OCI-LY7 (cell line): ENCODE data around the gene C19orf25. TPM values are rescaled to one million over a fixed set of nuclear protein-coding genes. Genes with fewer than 3 reads are reported as not detected.

Source experiments
- BruUV-seq: library from RNA; stranded (reverse); fragments of 400-500 nt; replicated peaks from 2 replicates; lab custom pipeline; 2021; lab: Mats Ljungman, UMichigan
- CTCF ChIA-PET: fragments of 300-600 bp; sonication (Branson Sonifier 250); formaldehyde crosslinking; loops from one replicate; lab custom pipeline; 2022; ENCODE audit warnings: antibody characterized with exemption; ENCODE audit not compliant: unreplicated experiment; lab: Charles Lee
- POLR2A ChIA-PET: fragments of 300-600 bp; sonication (Branson Sonifier 250); formaldehyde crosslinking; loops from one replicate; lab custom pipeline; 2022; ENCODE audit warnings: antibody characterized with exemption; lab: Charles Lee
- DNase-seq: peaks from one replicate; pipeline ENCODE4 v3.0.0-alpha.2; 2015; ENCODE audit warnings: low spot score
- H2AFZ ChIP-seq: fragments of 200-600 bp; sonication (generic), shearing (Covaris generic); 2 replicates; pipeline ENCODE4 v1.6.1; 2014; ENCODE audit warnings: mild to moderate bottlenecking, antibody characterized with exemption, low read length, moderate library complexity
- H3K27ac ChIP-seq: fragments of 200-600 bp; sonication (generic); 2 replicates; pipeline ENCODE4 v1.5.1; 2014; ENCODE audit warnings: mixed run types, low read depth, mild to moderate bottlenecking, moderate library complexity, low read length, inconsistent platforms; ENCODE audit not compliant: poor library complexity, severe bottlenecking
- H3K36me3 ChIP-seq: fragments of 200-600 bp; sonication (generic); 2 replicates; pipeline ENCODE4 v1.6.1; 2014; ENCODE audit warnings: mild to moderate bottlenecking, antibody characterized with exemption, low read length, moderate library complexity, mixed read lengths; ENCODE audit not compliant: insufficient read depth
- H3K4me1 ChIP-seq: fragments of 200-600 bp; sonication (generic); 2 replicates; pipeline ENCODE4 v1.5.1; 2014; ENCODE audit warnings: mild to moderate bottlenecking, low read length; ENCODE audit not compliant: insufficient read depth, poor library complexity, severe bottlenecking
- H3K4me2 ChIP-seq: fragments of 200-600 bp; sonication (generic); 2 replicates; pipeline ENCODE4 v1.6.1; 2014; ENCODE audit warnings: mild to moderate bottlenecking, low read length
- H3K4me3 ChIP-seq: fragments of 200-600 bp; sonication (generic); 2 replicates; pipeline ENCODE4 v1.5.1; 2014; ENCODE audit warnings: mild to moderate bottlenecking, low read depth, low read length; ENCODE audit not compliant: poor library complexity, severe bottlenecking
- H3K79me2 ChIP-seq: fragments of 200-600 bp; sonication (generic); 2 replicates; pipeline ENCODE4 v1.6.1; 2016; ENCODE audit warnings: low read depth, mild to moderate bottlenecking, low read length, moderate library complexity, mixed read lengths; ENCODE audit not compliant: insufficient read depth
- H3K9me2 ChIP-seq: fragments of 200-600 bp; sonication (generic); 2 replicates; pipeline ENCODE4 v1.6.1; 2016; ENCODE audit warnings: mild to moderate bottlenecking, low read length, mixed read lengths; ENCODE audit not compliant: insufficient read depth
- H3K9me3 ChIP-seq: fragments of 200-600 bp; sonication (generic); 2 replicates; pipeline ENCODE4 v1.6.1; 2014; ENCODE audit warnings: mild to moderate bottlenecking, mixed run types, low read length, mixed read lengths
- H4K20me1 ChIP-seq: fragments of 200-600 bp; sonication (generic); 2 replicates; pipeline ENCODE4 v1.6.1; 2014; ENCODE audit warnings: mild to moderate bottlenecking, antibody characterized with exemption, low read length, moderate library complexity, mixed read lengths; ENCODE audit not compliant: insufficient read depth
- EZH2phosphoT487 ChIP-seq: fragments of 200-600 bp; sonication (generic); IDR thresholded peaks from 2 replicates; pipeline ENCODE4 v1.6.1; 2018; ENCODE audit warnings: low read depth, borderline replicate concordance, mild to moderate bottlenecking, mixed run types, antibody characterized with exemption, low read length, moderate library complexity, mixed read lengths
- intact Hi-C: fragments of 100-400 bp; cut with micrococcal nuclease; formaldehyde crosslinking; loops from one replicate; pipeline ENCODE4 v1.10.0; 2022; ENCODE audit not compliant: unreplicated experiment
- total RNA-seq, 2 experiments: library from RNA; depleted of rRNA in 1 of 2; stranded (reverse); fragments of >200 nt in 1 of 2; shearing (Covaris generic) in 1 of 2; gene quantifications; 2 replicates each; pipeline ENCODE4 v1.2.3, GENCODE V29; 2014 to 2022
- TF ChIP-seq, protein P1 (sequence below): fragments of 200-600 bp; sonication (generic); conservative IDR thresholded peaks from 2 replicates; pipeline ENCODE4 v1.5.1; 2014; ENCODE audit warnings: mild to moderate bottlenecking, antibody characterized with exemption, low read length, moderate library complexity, mixed read lengths

C19orf25 gene
- total RNA-seq, 2 experiments from 2014 or later = 45.6 to 58.6 TPM

DNA sequence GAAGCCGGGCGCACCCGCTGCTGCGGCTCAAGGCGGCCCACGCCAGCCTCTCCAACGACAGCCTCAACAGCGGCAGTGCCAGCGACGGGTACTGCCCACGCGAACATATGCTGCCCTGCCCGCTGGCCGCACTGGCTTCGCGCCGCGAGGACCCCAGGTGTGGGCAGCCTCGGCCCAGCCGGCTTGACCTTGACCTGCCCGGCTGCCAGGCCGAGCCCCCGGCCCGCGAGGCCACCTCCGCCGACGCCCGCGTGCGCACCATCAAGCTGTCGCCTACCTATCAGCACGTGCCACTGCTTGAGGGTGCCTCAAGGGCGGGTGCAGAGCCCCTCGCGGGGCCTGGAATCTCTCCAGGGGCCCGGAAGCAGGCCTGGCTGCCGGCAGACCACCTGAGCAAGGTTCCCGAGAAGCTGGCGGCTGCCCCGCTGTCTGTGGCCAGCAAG, 13.0 kb downstream of the C19orf25 start:
- TF ChIP-seq, protein P1, sequence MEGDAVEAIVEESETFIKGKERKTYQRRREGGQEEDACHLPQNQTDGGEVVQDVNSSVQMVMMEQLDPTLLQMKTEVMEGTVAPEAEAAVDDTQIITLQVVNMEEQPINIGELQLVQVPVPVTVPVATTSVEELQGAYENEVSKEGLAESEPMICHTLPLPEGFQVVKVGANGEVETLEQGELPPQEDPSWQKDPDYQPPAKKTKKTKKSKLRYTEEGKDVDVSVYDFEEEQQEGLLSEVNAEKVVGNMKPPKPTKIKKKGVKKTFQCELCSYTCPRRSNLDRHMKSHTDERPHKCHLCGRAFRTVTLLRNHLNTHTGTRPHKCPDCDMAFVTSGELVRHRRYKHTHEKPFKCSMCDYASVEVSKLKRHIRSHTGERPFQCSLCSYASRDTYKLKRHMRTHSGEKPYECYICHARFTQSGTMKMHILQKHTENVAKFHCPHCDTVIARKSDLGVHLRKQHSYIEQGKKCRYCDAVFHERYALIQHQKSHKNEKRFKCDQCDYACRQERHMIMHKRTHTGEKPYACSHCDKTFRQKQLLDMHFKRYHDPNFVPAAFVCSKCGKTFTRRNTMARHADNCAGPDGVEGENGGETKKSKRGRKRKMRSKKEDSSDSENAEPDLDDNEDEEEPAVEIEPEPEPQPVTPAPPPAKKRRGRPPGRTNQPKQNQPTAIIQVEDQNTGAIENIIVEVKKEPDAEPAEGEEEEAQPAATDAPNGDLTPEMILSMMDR = no peak
- no peak for TF ChIP-seq EZH2phosphoT487
- no peak overlapping the region for H2AFZ ChIP-seq
- no peaks in the 10 kb centered on the region for H3K79me2 ChIP-seq
- H4K20me1 ChIP-seq = peaks cover 1% of the 10 kb centered on the region; the same call in 1 of the 2 replicates
- ChIA-PET POLR2A (no interaction called here), CTCF (no interaction called here)
- H3K4me1 ChIP-seq = peaks cover 8% of the 10 kb centered on the region
- no TSS peak for BruUV-seq
- no peak overlapping the region for H3K4me3 ChIP-seq
- intact Hi-C loops = no loop called here
- no peaks in the 10 kb centered on the region for H3K36me3 ChIP-seq
- H3K4me2 ChIP-seq = no peak overlapping the region
- no peaks in the 10 kb centered on the region for H3K9me2 ChIP-seq
- H3K9me3 ChIP-seq = no peaks in the 10 kb centered on the region
- DNase-seq = no peak
- no peak overlapping the region for H3K27ac ChIP-seq

DNA sequence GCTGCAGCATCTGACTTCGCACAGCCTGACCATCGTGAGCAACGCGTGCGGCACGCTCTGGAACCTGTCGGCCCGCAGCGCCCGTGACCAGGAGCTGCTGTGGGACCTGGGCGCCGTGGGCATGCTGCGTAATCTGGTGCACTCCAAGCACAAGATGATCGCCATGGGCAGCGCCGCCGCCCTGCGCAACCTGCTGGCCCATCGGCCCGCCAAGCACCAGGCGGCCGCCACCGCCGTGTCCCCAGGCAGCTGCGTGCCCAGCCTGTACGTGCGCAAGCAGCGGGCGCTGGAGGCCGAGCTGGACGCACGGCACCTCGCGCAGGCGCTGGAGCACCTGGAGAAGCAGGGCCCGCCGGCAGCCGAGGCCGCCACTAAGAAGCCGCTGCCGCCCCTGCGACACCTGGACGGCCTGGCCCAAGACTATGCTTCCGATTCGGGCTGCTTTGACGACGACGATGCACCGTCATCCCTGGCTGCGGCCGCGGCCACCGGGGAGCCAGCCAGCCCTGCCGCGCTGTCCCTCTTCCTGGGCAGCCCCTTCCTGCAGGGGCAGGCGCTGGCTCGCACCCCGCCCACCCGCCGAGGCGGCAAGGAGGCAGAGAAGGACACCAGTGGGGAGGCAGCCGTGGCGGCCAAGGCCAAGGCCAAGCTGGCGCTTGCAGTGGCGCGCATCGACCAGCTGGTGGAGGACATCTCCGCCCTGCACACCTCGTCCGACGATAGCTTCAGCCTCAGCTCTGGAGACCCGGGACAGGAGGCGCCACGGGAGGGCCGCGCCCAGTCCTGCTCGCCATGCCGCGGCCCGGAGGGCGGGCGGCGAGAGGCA, 13.6 kb downstream of the C19orf25 start:
- ChIA-PET CTCF (no interaction called here), POLR2A (interaction anchor here (0.7 kb wide), 1 partner anchor 52 kb away, joined by 7 read pairs; no protein-coding TSS in a partner anchor)
- Histone ChIP-seq H3K4me1 (peaks cover 1% of the 10 kb centered on the region), H3K36me3 (no peaks in the 10 kb centered on the region), H3K9me2 (no peaks in the 10 kb centered on the region), H3K4me3 (no peak overlapping the region), H3K4me2 (no peak overlapping the region), H3K9me3 (no peaks in the 10 kb centered on the region), H2AFZ (no peak overlapping the region), H3K79me2 (no peaks in the 10 kb centered on the region), H3K27ac (no peak overlapping the region), H4K20me1 (no peaks in the 10 kb centered on the region)
- TF ChIP-seq, protein P1 = no peak
- no peak for TF ChIP-seq EZH2phosphoT487
- BruUV-seq = no TSS peak
- intact Hi-C loops = no loop called here
- DNase-seq = no peak

DNA sequence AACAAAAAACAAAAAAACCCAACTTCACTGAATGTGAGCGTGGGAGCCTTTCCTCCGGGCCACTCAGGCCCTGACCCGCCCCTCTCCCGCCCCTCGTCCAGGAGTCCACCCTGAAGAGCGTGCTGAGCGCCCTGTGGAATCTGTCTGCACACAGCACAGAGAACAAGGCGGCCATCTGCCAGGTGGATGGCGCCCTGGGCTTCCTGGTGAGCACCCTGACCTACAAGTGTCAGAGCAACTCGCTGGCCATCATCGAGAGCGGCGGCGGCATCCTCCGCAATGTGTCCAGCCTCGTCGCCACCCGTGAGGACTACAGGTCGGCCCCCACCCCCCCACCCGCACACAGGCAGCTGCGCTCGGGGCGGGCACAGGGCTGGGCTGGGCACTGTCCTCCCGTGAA, 17.2 kb downstream of the C19orf25 start:
- H2AFZ ChIP-seq = no peak overlapping the region
- H3K9me3 ChIP-seq = no peaks in the 10 kb centered on the region
- H3K79me2 ChIP-seq = no peaks in the 10 kb centered on the region
- no TSS peak for BruUV-seq
- no peak overlapping the region for H3K4me3 ChIP-seq
- no peaks in the 10 kb centered on the region for H3K4me1 ChIP-seq
- H3K36me3 ChIP-seq = no peaks in the 10 kb centered on the region
- no peak overlapping the region for H3K27ac ChIP-seq
- DNase-seq = no peak
- CTCF ChIA-PET = no interaction called here
- TF ChIP-seq EZH2phosphoT487 = no peak
- TF ChIP-seq, protein P1 = no peak
- no peaks in the 10 kb centered on the region for H3K9me2 ChIP-seq
- H3K4me2 ChIP-seq = no peak overlapping the region
- intact Hi-C loops = no loop called here
- no peaks in the 10 kb centered on the region for H4K20me1 ChIP-seq
- POLR2A ChIA-PET = no interaction called here
